Activated B cell treated with CpG ODN at 0.5 μM for 24 hours (primary cell): Measurements from ENCODE around the gene RBM3. TPM values are rescaled to one million over a fixed set of nuclear protein-coding genes. Genes with fewer than 3 reads are reported as not detected.
A peak's percentile ranks its signal among the peaks of the same experiment; 100 is the strongest.

Experiments used
- ATAC-seq: fragments of 200-7000 bp; cut with Tn5 transposase; one replicate; pipeline ENCODE4 v1.10.0; 2021; ENCODE audit warnings: low read depth, mild to moderate bottlenecking, moderate library complexity
- CTCF ChIA-PET: fragments of 350-600 bp; sonication (Branson Sonifier 250); formaldehyde crosslinking; loops from one replicate; lab custom pipeline; 2021; ENCODE audit warnings: antibody characterized with exemption; lab: Charles Lee
- POLR2A ChIA-PET: fragments of 350-600 bp; sonication (Branson Sonifier 250); formaldehyde crosslinking; loops from one replicate; lab custom pipeline; 2021; ENCODE audit warnings: antibody characterized with exemption; lab: Charles Lee
- DNase-seq: peaks from one replicate; pipeline ENCODE4 v3.0.0; 2022
- H3K27ac Mint-ChIP-seq: one replicate; pipeline ENCODE4 v1.8.0; 2020; ENCODE audit warnings: mixed read lengths
- H3K27me3 Mint-ChIP-seq: one replicate; pipeline ENCODE4 v1.8.0; 2021; ENCODE audit warnings: mixed read lengths
- H3K36me3 Mint-ChIP-seq: one replicate; pipeline ENCODE4 v1.8.0; 2021; ENCODE audit warnings: low read depth, mixed read lengths
- H3K4me1 Mint-ChIP-seq: one replicate; pipeline ENCODE4 v1.8.0; 2021; ENCODE audit warnings: mixed read lengths
- H3K4me3 Mint-ChIP-seq: one replicate; pipeline ENCODE4 v1.8.0; 2020; ENCODE audit warnings: mild to moderate bottlenecking, mixed read lengths
- H3K9me3 Mint-ChIP-seq: one replicate; pipeline ENCODE4 v1.8.0; 2020; ENCODE audit warnings: mixed read lengths
- CTCF ChIP-seq: fragments of 200-600 bp; IDR thresholded peaks from one replicate; pipeline ENCODE4 v1.8.0; 2022; ENCODE audit warnings: antibody characterized with exemption, mild to moderate bottlenecking
- intact Hi-C: fragments of 100-400 bp; cut with micrococcal nuclease; formaldehyde crosslinking; loops from one replicate; pipeline ENCODE4 v1.15.1; 2024
- total RNA-seq: library from RNA; stranded (reverse); gene quantifications from 2 replicates; pipeline ENCODE4 v1.2.3, GENCODE V29; 2022

RBM3 gene
- total RNA-seq, 1 donor from 2014 or later: 381 TPM

- H3K27me3 Mint-ChIP-seq: no peaks in the 10 kb centered on the region
- H3K4me1 Mint-ChIP-seq: peaks cover 26% of the 10 kb centered on the region
- TF ChIP-seq CTCF: no peak
- H3K36me3 Mint-ChIP-seq: peaks cover 54% of the 10 kb centered on the region
- peak overlapping the region; percentile 99 for H3K4me3 Mint-ChIP-seq
- intact Hi-C loops: loop anchor here (2.0 to 10.0 kb wide), 5 partner anchors 67 to 741 kb away; partner anchors contain the start of genes HDAC6, PORCN, SUV39H1 and ZNF81
- no peak for ATAC-seq
- ChIA-PET CTCF (no interaction called here), POLR2A (interaction anchor here (1.7 to 3.0 kb wide), 4 partner anchors 21 to 322 kb away, joined by 6 to 45 read pairs (median 10); partner anchors contain the start of genes PQBP1, TBC1D25, TIMM17B and WDR13)
- DNase-seq: no peak
- H3K27ac Mint-ChIP-seq: peak overlapping the region; percentile 100
- no peaks in the 10 kb centered on the region for H3K9me3 Mint-ChIP-seq
Measured at GRCh38 chrX:48575642-48576041, 1.4 kb downstream of the RBM3 start.

GRCh38 chrX:48576108-48576507 lies 1.8 kb downstream of the RBM3 start:
- Mint-ChIP-seq H3K4me3 (peak overlapping the region; percentile 99), H3K27ac (peak overlapping the region; percentile 100), H3K9me3 (no peaks in the 10 kb centered on the region), H3K27me3 (no peaks in the 10 kb centered on the region), H3K36me3 (peaks cover 54% of the 10 kb centered on the region), H3K4me1 (peaks cover 26% of the 10 kb centered on the region)
- CTCF ChIA-PET: no interaction called here
- ATAC-seq (no peak), DNase-seq (no peak)
- intact Hi-C loops: loop anchor here (10.0 kb wide), 2 partner anchors 359 to 741 kb away; partner anchors contain the start of gene ZNF81
- POLR2A ChIA-PET: no interaction called here
- TF ChIP-seq CTCF: no peak

- no peak for ATAC-seq
- peaks cover 22% of the 10 kb centered on the region for H3K4me1 Mint-ChIP-seq
Measured at GRCh38 chrX:48578661-48579128, 4.4 kb downstream of the RBM3 start.

GRCh38 chrX:48579259-48579658 lies 5.0 kb downstream of the RBM3 start:
- ChIA-PET CTCF (no interaction called here), POLR2A (interaction anchor here (0.6 to 1.6 kb wide), 8 partner anchors 10 to 1028 kb away, joined by 3 to 11 read pairs (median 4); partner anchors contain the start of genes GRIPAP1, TBC1D25 and WDR13)
- Mint-ChIP-seq H3K36me3 (peaks cover 51% of the 10 kb centered on the region), H3K9me3 (no peaks in the 10 kb centered on the region), H3K27ac (no peak overlapping the region), H3K27me3 (no peaks in the 10 kb centered on the region), H3K4me1 (peaks cover 18% of the 10 kb centered on the region), H3K4me3 (no peak overlapping the region)
- no peak for TF ChIP-seq CTCF
- intact Hi-C loops: loop anchor here (10.0 kb wide), 2 partner anchors 356 to 744 kb away; partner anchors contain the start of gene ZNF81
- DNase-seq (no peak), ATAC-seq (no peak)

More at GRCh38 chrX:48578661-48579128, 4.4 kb downstream of the RBM3 start:
- Mint-ChIP-seq H3K4me3 (no peak overlapping the region), H3K27me3 (no peaks in the 10 kb centered on the region), H3K27ac (no peak overlapping the region), H3K9me3 (no peaks in the 10 kb centered on the region), H3K36me3 (peaks cover 54% of the 10 kb centered on the region)
- TF ChIP-seq CTCF: no peak
- DNase-seq: no peak
- intact Hi-C loops: loop anchor here (10.0 kb wide), 2 partner anchors 356 to 744 kb away; partner anchors contain the start of gene ZNF81
- POLR2A ChIA-PET: interaction anchor here (0.7 to 1.6 kb wide), 7 partner anchors 10 to 1345 kb away, joined by 3 to 8 read pairs (median 4); partner anchors contain the start of genes TBC1D25 and WDR13
- CTCF ChIA-PET: no interaction called here

GRCh38 chrX:48580662-48581061 lies 6.4 kb downstream of the RBM3 start:
- DNase-seq (no peak), ATAC-seq (no peak)
- no peak for TF ChIP-seq CTCF
- ChIA-PET CTCF (no interaction called here), POLR2A (interaction anchor here (0.6 kb wide), 1 partner anchor 61 kb away, joined by 8 read pairs; no protein-coding TSS in a partner anchor)
- no peaks in the 10 kb centered on the region for H3K9me3 Mint-ChIP-seq
- H3K4me1 Mint-ChIP-seq: peaks cover 10% of the 10 kb centered on the region
- no peaks in the 10 kb centered on the region for H3K27me3 Mint-ChIP-seq
- peaks cover 41% of the 10 kb centered on the region for H3K36me3 Mint-ChIP-seq
- intact Hi-C loops: no loop called here
- no peak overlapping the region for H3K4me3 Mint-ChIP-seq
- H3K27ac Mint-ChIP-seq: no peak overlapping the region
